ENCODE measurements around the gene PLXNA2.

Gene PLXNA2

DNA sequence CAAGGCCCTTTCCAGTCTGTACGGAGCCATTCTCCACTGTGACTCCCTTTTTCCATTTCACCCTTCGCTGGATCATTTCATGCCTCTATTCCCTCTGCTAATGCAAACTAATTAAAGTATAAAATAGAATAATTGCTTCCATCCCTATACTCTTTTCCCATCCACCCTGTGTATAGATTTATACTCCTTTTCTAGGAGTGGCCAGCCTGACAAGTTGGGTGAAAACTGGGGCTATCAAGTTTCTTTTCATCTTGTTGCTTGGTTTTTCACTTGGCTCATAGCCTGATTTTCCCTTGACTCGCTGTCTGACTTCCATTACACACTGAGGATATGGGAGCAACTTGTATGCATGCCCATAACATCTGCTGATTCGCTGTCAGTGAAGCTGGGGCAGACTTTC is 107.0 kb downstream of the PLXNA2 start:
- no peaks in the 10 kb centered on the region for H3K27me3 ChIP-seq (ENCODE audit: control insufficient read depth in 5 of 5, insufficient read depth in 4 of 5, low read length in 5 of 5)
- no peak overlapping the region for H3K27ac ChIP-seq (ENCODE audit: low read depth, low read length)
- H3K4me1 ChIP-seq (ENCODE audit: control insufficient read depth in 5 of 5, insufficient read depth in 5 of 5, low read length in 5 of 5): peaks cover 0 to 23% (median 9%) of the 10 kb centered on the region in 5 donors
- no peak overlapping the region for H3K9ac ChIP-seq (ENCODE audit: low read length in 5 of 5)
- H3K4me3 ChIP-seq (ENCODE audit: low read depth in 1 of 5, low read length in 5 of 5): no peak overlapping the region
- peaks cover 3 to 36% (median 15%) of the 10 kb centered on the region in 5 donors for H3K36me3 ChIP-seq (ENCODE audit: control insufficient read depth in 5 of 5, insufficient read depth in 5 of 5, low read length in 5 of 5)
- no peaks in the 10 kb centered on the region for H3K9me3 ChIP-seq (ENCODE audit: control insufficient read depth in 5 of 5, low read length in 5 of 5)

GRCh38 chr1:208136459-208137182 is 107.6 kb downstream of the PLXNA2 start:
- Histone ChIP-seq H3K36me3 (ENCODE audit: control insufficient read depth in 5 of 5, insufficient read depth in 5 of 5, low read length in 5 of 5) (peaks cover 3 to 31% (median 15%) of the 10 kb centered on the region in 5 donors), H3K4me1 (ENCODE audit: control insufficient read depth in 5 of 5, insufficient read depth in 5 of 5, low read length in 5 of 5) (peaks cover 0 to 21% (median 12%) of the 10 kb centered on the region in 5 donors), H3K9me3 (ENCODE audit: control insufficient read depth in 5 of 5, low read length in 5 of 5) (no peaks in the 10 kb centered on the region), H3K9ac (ENCODE audit: low read length in 5 of 5) (no peak overlapping the region), H3K27me3 (ENCODE audit: control insufficient read depth in 5 of 5, insufficient read depth in 4 of 5, low read length in 5 of 5) (no peaks in the 10 kb centered on the region), H3K27ac (ENCODE audit: low read depth, low read length) (no peak overlapping the region), H3K4me3 (ENCODE audit: low read depth in 1 of 5, low read length in 5 of 5) (no peak overlapping the region)

- Histone ChIP-seq H3K27ac (ENCODE audit: low read depth, low read length) (no peak overlapping the region), H3K9me3 (ENCODE audit: control insufficient read depth in 5 of 5, low read length in 5 of 5) (no peaks in the 10 kb centered on the region), H3K4me1 (ENCODE audit: control insufficient read depth in 5 of 5, insufficient read depth in 5 of 5, low read length in 5 of 5) (peaks cover 0 to 20% (median 12%) of the 10 kb centered on the region in 5 donors), H3K9ac (ENCODE audit: low read length in 5 of 5) (no peak overlapping the region), H3K27me3 (ENCODE audit: control insufficient read depth in 5 of 5, insufficient read depth in 4 of 5, low read length in 5 of 5) (no peaks in the 10 kb centered on the region), H3K4me3 (ENCODE audit: low read depth in 1 of 5, low read length in 5 of 5) (no peak overlapping the region), H3K36me3 (ENCODE audit: control insufficient read depth in 5 of 5, insufficient read depth in 5 of 5, low read length in 5 of 5) (peaks cover 0 to 24% (median 9%) of the 10 kb centered on the region in 5 donors)
These were observed 108.8 kb downstream of the PLXNA2 start for GRCh38 chr1:208135354-208135753.

- no peak overlapping the region for H3K9ac ChIP-seq (ENCODE audit: low read length in 5 of 5)
- peaks cover 0 to 20% (median 12%) of the 10 kb centered on the region in 5 donors for H3K4me1 ChIP-seq (ENCODE audit: control insufficient read depth in 5 of 5, insufficient read depth in 5 of 5, low read length in 5 of 5)
- H3K36me3 ChIP-seq (ENCODE audit: control insufficient read depth in 5 of 5, insufficient read depth in 5 of 5, low read length in 5 of 5): peaks cover 0 to 16% (median 5%) of the 10 kb centered on the region in 5 donors
- no peak overlapping the region for H3K27ac ChIP-seq (ENCODE audit: low read depth, low read length)
- H3K9me3 ChIP-seq (ENCODE audit: control insufficient read depth in 5 of 5, low read length in 5 of 5): no peaks in the 10 kb centered on the region
- H3K4me3 ChIP-seq (ENCODE audit: low read depth in 1 of 5, low read length in 5 of 5): no peak overlapping the region
- no peaks in the 10 kb centered on the region for H3K27me3 ChIP-seq (ENCODE audit: control insufficient read depth in 5 of 5, insufficient read depth in 4 of 5, low read length in 5 of 5)
These were observed 109.7 kb downstream of the PLXNA2 start for GRCh38 chr1:208134491-208134890.

DNA sequence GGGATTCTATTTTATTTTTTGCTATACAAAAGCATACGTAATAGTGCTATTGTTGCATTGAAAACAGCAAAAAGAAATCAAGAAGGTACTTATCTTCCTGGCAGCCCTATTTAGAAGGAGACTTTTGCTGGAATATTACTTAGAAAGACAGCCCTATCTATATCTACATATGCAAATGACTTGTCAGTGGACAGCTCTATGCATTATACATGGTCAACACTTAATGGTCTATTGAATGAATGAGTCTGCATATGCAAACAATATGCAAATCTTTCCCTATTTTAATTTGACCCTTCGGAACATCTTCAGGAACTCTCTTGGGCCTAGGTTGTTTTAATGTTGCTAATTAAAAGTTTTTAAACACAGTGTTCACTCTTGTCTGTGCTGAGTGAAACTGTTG is 110.8 kb downstream of the PLXNA2 start:
- H3K27ac ChIP-seq (ENCODE audit: low read depth, low read length): no peak overlapping the region
- no peak overlapping the region for H3K4me3 ChIP-seq (ENCODE audit: low read depth in 1 of 5, low read length in 5 of 5)
- H3K27me3 ChIP-seq (ENCODE audit: control insufficient read depth in 5 of 5, insufficient read depth in 4 of 5, low read length in 5 of 5): no peaks in the 10 kb centered on the region
- no peaks in the 10 kb centered on the region for H3K9me3 ChIP-seq (ENCODE audit: control insufficient read depth in 5 of 5, low read length in 5 of 5)
- H3K36me3 ChIP-seq (ENCODE audit: control insufficient read depth in 5 of 5, insufficient read depth in 5 of 5, low read length in 5 of 5): peaks cover 0 to 14% (median 4%) of the 10 kb centered on the region in 5 donors
- no peak overlapping the region for H3K9ac ChIP-seq (ENCODE audit: low read length in 5 of 5)
- H3K4me1 ChIP-seq (ENCODE audit: control insufficient read depth in 5 of 5, insufficient read depth in 5 of 5, low read length in 5 of 5): peaks cover 0 to 20% (median 12%) of the 10 kb centered on the region in 5 donors

GRCh38 chr1:208132287-208132882 is 111.8 kb downstream of the PLXNA2 start:
- H3K4me1 ChIP-seq (ENCODE audit: control insufficient read depth in 5 of 5, insufficient read depth in 5 of 5, low read length in 5 of 5): peaks cover 0 to 20% (median 12%) of the 10 kb centered on the region in 5 donors
- H3K27me3 ChIP-seq (ENCODE audit: control insufficient read depth in 5 of 5, insufficient read depth in 4 of 5, low read length in 5 of 5): no peaks in the 10 kb centered on the region
- no peak overlapping the region for H3K4me3 ChIP-seq (ENCODE audit: low read depth in 1 of 5, low read length in 5 of 5)
- H3K27ac ChIP-seq (ENCODE audit: low read depth, low read length): no peak overlapping the region
- peaks cover 0 to 9% (median 0%) of the 10 kb centered on the region in 5 donors for H3K36me3 ChIP-seq (ENCODE audit: control insufficient read depth in 5 of 5, insufficient read depth in 5 of 5, low read length in 5 of 5)
- no peaks in the 10 kb centered on the region for H3K9me3 ChIP-seq (ENCODE audit: control insufficient read depth in 5 of 5, low read length in 5 of 5)
- H3K9ac ChIP-seq (ENCODE audit: low read length in 5 of 5): no peak overlapping the region

DNA sequence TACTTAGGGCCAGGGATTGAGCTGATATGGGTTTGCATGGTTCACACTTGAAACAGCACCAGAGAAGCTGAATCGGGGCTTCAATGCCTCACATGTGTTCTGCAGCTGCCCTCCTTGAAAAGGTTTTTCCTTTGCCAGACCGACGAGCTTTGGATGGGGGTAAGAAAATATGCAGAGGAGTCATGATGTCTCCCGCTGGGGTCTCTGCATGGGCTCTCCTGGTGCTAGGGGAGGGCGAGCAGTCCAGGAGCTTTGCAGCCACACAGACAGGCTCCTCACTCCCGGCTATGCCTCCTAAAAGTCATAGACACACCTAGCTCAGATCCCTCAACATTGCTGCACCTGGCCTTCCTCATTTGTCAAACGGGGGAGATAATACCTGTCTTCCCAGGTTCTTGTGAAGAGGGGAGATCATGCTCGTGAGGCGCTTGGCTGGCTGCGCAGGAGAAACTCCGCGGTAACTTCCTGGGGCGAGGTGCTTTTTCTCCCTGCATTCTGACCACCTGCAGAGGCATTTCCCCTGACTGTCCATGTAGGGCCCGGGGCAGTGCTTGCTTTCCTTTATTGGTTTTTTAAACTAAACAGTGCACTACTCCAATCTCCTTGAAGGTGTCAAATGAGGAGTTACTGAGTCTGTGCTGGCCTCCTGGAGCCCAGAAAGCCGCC is 112.4 kb downstream of the PLXNA2 start:
- Histone ChIP-seq H3K4me3 (ENCODE audit: low read depth in 1 of 5, low read length in 5 of 5) (no peak overlapping the region), H3K27me3 (ENCODE audit: control insufficient read depth in 5 of 5, insufficient read depth in 4 of 5, low read length in 5 of 5) (no peaks in the 10 kb centered on the region), H3K36me3 (ENCODE audit: control insufficient read depth in 5 of 5, insufficient read depth in 5 of 5, low read length in 5 of 5) (peaks cover 0 to 9% (median 0%) of the 10 kb centered on the region in 5 donors), H3K27ac (ENCODE audit: low read depth, low read length) (no peak overlapping the region), H3K4me1 (ENCODE audit: control insufficient read depth in 5 of 5, insufficient read depth in 5 of 5, low read length in 5 of 5) (peaks cover 0 to 20% (median 12%) of the 10 kb centered on the region in 5 donors), H3K9me3 (ENCODE audit: control insufficient read depth in 5 of 5, low read length in 5 of 5) (no peaks in the 10 kb centered on the region), H3K9ac (ENCODE audit: low read length in 5 of 5) (no peak overlapping the region)

DNA sequence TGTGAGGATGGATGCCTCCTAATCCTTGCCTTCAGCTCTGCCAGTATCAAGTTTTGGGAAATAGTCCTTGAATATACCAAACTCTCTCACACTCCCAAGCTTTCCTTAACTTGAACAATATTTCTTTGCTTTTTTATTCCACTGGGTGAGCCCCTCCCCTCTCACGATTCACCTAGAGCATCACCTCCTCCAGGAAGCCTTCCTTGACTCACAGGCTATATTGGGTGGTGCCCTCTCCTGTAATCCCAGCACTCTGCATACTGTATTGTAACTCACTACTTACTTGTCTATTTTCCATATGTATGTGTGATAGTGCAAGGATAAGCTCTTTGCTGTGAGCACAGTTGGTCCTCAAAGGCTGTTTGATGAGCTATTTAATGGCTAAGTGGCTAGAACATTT is 114.7 kb downstream of the PLXNA2 start:
- Histone ChIP-seq H3K4me1 (ENCODE audit: control insufficient read depth in 5 of 5, insufficient read depth in 5 of 5, low read length in 5 of 5) (peaks cover 0 to 18% (median 12%) of the 10 kb centered on the region in 5 donors), H3K9ac (ENCODE audit: low read length in 5 of 5) (no peak overlapping the region), H3K27me3 (ENCODE audit: control insufficient read depth in 5 of 5, insufficient read depth in 4 of 5, low read length in 5 of 5) (no peaks in the 10 kb centered on the region), H3K36me3 (ENCODE audit: control insufficient read depth in 5 of 5, insufficient read depth in 5 of 5, low read length in 5 of 5) (peaks cover 0 to 8% (median 2%) of the 10 kb centered on the region in 5 donors), H3K27ac (ENCODE audit: low read depth, low read length) (no peak overlapping the region), H3K4me3 (ENCODE audit: low read depth in 1 of 5, low read length in 5 of 5) (no peak overlapping the region), H3K9me3 (ENCODE audit: control insufficient read depth in 5 of 5, low read length in 5 of 5) (no peaks in the 10 kb centered on the region)

DNA sequence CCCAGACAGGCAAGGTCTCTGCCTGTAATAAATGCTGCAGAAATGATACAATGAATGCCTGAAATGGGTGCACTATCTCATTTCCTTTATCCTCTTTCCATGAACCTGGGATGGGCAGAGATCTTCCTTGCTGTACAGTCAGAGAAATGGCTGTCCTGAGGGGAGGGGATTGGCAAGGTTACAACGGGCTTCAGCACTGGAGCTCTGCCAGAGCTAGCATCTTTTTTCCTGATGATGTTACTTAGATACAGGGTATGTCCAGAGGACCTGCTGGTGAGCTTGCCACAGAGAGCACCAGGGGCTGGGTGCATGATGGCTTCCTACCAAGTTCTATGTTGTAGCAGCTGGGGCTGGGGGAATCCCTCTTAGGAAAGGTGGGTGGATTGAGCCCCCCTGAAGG is 115.1 kb downstream of the PLXNA2 start:
- Histone ChIP-seq H3K36me3 (ENCODE audit: control insufficient read depth in 5 of 5, insufficient read depth in 5 of 5, low read length in 5 of 5) (peaks cover 0 to 8% (median 2%) of the 10 kb centered on the region in 5 donors), H3K4me1 (ENCODE audit: control insufficient read depth in 5 of 5, insufficient read depth in 5 of 5, low read length in 5 of 5) (peaks cover 0 to 14% (median 10%) of the 10 kb centered on the region in 5 donors), H3K27me3 (ENCODE audit: control insufficient read depth in 5 of 5, insufficient read depth in 4 of 5, low read length in 5 of 5) (no peaks in the 10 kb centered on the region), H3K9me3 (ENCODE audit: control insufficient read depth in 5 of 5, low read length in 5 of 5) (no peaks in the 10 kb centered on the region), H3K9ac (ENCODE audit: low read length in 5 of 5) (no peak overlapping the region), H3K27ac (ENCODE audit: low read depth, low read length) (no peak overlapping the region), H3K4me3 (ENCODE audit: low read depth in 1 of 5, low read length in 5 of 5) (no peak overlapping the region)

Measured in subcutaneous abdominal adipose tissue (tissue), 5 donors.